SH-SY5Y (cell line): ENCODE data around the gene ENTREP1.

Experiments used
- GATA2 ChIP-seq: IDR thresholded peaks from 2 replicates; pipeline ENCODE4 v1.6.1; 2011; ENCODE audit warnings: mild to moderate bottlenecking, low read depth, low read length
- GATA3 ChIP-seq: IDR thresholded peaks from 2 replicates; pipeline ENCODE4 v1.6.1; 2011; ENCODE audit warnings: low read depth, mild to moderate bottlenecking, low read length, moderate library complexity

DNA sequence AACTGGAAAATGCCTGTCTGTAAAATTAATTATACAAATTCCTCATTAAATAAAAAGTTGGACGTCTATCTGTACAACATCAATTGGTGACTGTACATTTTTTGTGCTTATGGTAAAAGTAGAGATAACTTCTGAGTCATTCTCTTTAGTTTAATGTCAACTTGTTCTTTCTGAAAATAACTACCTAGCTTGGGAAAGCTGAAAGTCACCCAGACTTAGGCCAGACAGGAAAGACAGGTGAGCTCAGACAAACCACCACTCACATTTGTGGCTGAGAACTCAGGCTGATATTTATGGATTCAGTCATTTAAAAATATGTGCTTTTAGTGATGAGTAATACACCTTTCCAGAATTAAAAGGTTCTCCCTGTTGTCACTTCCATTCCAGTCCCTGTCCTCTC, 31.9 kb upstream of the ENTREP1 start:
- TF ChIP-seq GATA2 (no peak), GATA3 (no peak)
